ENCODE data around the gene PTPRK. TPM values are rescaled to one million over a fixed set of nuclear protein-coding genes. Genes with fewer than 3 reads are reported as not detected.
A peak's percentile ranks its signal among the peaks of the same experiment; 100 is the strongest.

PTPRK gene
- total RNA-seq, 2 experiments from 2014 or later, result 0.50 to 0.53 TPM

GRCh38 chr6:128121610-128122009, 398.8 kb downstream of the PTPRK start:
- Mint-ChIP-seq H3K27ac (no peak overlapping the region), H3K9me3 (no peaks in the 10 kb centered on the region), H3K4me3 (no peak overlapping the region), H3K4me1 (peaks cover 3% of the 10 kb centered on the region), H3K36me3 (ENCODE audit: low read depth) (no peaks in the 10 kb centered on the region), H3K27me3 (no peaks in the 10 kb centered on the region)
- CTCF ChIA-PET, result no interaction called here
- no peak for DNase-seq
- POLR2A ChIA-PET, result no interaction called here

- Mint-ChIP-seq H3K4me1 (peaks cover 3% of the 10 kb centered on the region), H3K27me3 (no peaks in the 10 kb centered on the region), H3K9me3 (no peaks in the 10 kb centered on the region), H3K4me3 (no peak overlapping the region), H3K36me3 (ENCODE audit: low read depth) (no peaks in the 10 kb centered on the region), H3K27ac (no peak overlapping the region)
- no peak for DNase-seq
- ChIA-PET POLR2A (no interaction called here), CTCF (no interaction called here)
These were observed 399.2 kb downstream of the PTPRK start for GRCh38 chr6:128121190-128121589.

- CTCF ChIA-PET, result interaction anchor here (2.9 kb wide), 1 partner anchor 263 kb away, joined by 8 read pairs; no protein-coding TSS in a partner anchor
- Mint-ChIP-seq H3K27ac (no peak overlapping the region), H3K4me3 (no peak overlapping the region), H3K27me3 (no peaks in the 10 kb centered on the region), H3K4me1 (peaks cover 3% of the 10 kb centered on the region), H3K36me3 (ENCODE audit: low read depth) (no peaks in the 10 kb centered on the region), H3K9me3 (peaks cover 3% of the 10 kb centered on the region)
- no peak for DNase-seq
- POLR2A ChIA-PET, result no interaction called here
These were observed 402.0 kb downstream of the PTPRK start for GRCh38 chr6:128118401-128118800.

GRCh38 chr6:128117916-128118315, 402.5 kb downstream of the PTPRK start:
- no peak for DNase-seq
- Mint-ChIP-seq H3K4me1 (peaks cover 5% of the 10 kb centered on the region), H3K27ac (no peak overlapping the region), H3K4me3 (no peak overlapping the region), H3K36me3 (ENCODE audit: low read depth) (no peaks in the 10 kb centered on the region), H3K9me3 (peaks cover 3% of the 10 kb centered on the region), H3K27me3 (no peaks in the 10 kb centered on the region)
- ChIA-PET CTCF (interaction anchor here (2.9 kb wide), 1 partner anchor 262 kb away, joined by 8 read pairs; no protein-coding TSS in a partner anchor), POLR2A (no interaction called here)

GRCh38 chr6:128114164-128114563, 406.2 kb downstream of the PTPRK start:
- peaks cover 3% of the 10 kb centered on the region for H3K9me3 Mint-ChIP-seq
- no peak for DNase-seq
- H3K4me3 Mint-ChIP-seq, result no peak overlapping the region
- ChIA-PET POLR2A (no interaction called here), CTCF (interaction anchor here (0.7 kb wide), 1 partner anchor 22 kb away, joined by 3 read pairs; no protein-coding TSS in a partner anchor)
- H3K4me1 Mint-ChIP-seq, result peaks cover 12% of the 10 kb centered on the region
- no peaks in the 10 kb centered on the region for H3K27me3 Mint-ChIP-seq
- no peak overlapping the region for H3K27ac Mint-ChIP-seq
- no peaks in the 10 kb centered on the region for H3K36me3 Mint-ChIP-seq (ENCODE audit: low read depth)

GRCh38 chr6:128112494-128112893, 407.9 kb downstream of the PTPRK start:
- Mint-ChIP-seq H3K9me3 (peaks cover 3% of the 10 kb centered on the region), H3K27ac (no peak overlapping the region), H3K27me3 (no peaks in the 10 kb centered on the region), H3K36me3 (ENCODE audit: low read depth) (no peaks in the 10 kb centered on the region), H3K4me1 (peaks cover 9% of the 10 kb centered on the region), H3K4me3 (peak overlapping the region; percentile 19)
- DNase-seq, result no peak
- CTCF ChIA-PET, result interaction anchor here (1.0 kb wide), 1 partner anchor 215 kb away, joined by 3 read pairs; no protein-coding TSS in a partner anchor
- POLR2A ChIA-PET, result no interaction called here

GRCh38 chr6:128111096-128111495, 409.3 kb downstream of the PTPRK start:
- H3K4me3 Mint-ChIP-seq, result no peak overlapping the region
- CTCF ChIA-PET, result interaction anchor here (1.9 kb wide), 1 partner anchor 255 kb away, joined by 6 read pairs; no protein-coding TSS in a partner anchor
- DNase-seq, result no peak
- H3K9me3 Mint-ChIP-seq, result peaks cover 3% of the 10 kb centered on the region
- no peaks in the 10 kb centered on the region for H3K27me3 Mint-ChIP-seq
- no peaks in the 10 kb centered on the region for H3K36me3 Mint-ChIP-seq (ENCODE audit: low read depth)
- no peak overlapping the region for H3K27ac Mint-ChIP-seq
- H3K4me1 Mint-ChIP-seq, result peaks cover 9% of the 10 kb centered on the region
- POLR2A ChIA-PET, result no interaction called here

GRCh38 chr6:128107682-128108081, 412.7 kb downstream of the PTPRK start:
- Mint-ChIP-seq H3K9me3 (no peaks in the 10 kb centered on the region), H3K36me3 (ENCODE audit: low read depth) (no peaks in the 10 kb centered on the region), H3K27ac (no peak overlapping the region), H3K4me1 (peaks cover 5% of the 10 kb centered on the region), H3K4me3 (no peak overlapping the region), H3K27me3 (no peaks in the 10 kb centered on the region)
- ChIA-PET POLR2A (no interaction called here), CTCF (interaction anchor here (1.2 kb wide), 1 partner anchor 252 kb away, joined by 4 read pairs; no protein-coding TSS in a partner anchor)
- no peak for DNase-seq

- CTCF ChIA-PET, result interaction anchor here (1.6 kb wide), 1 partner anchor 11 kb away, joined by 3 read pairs; no protein-coding TSS in a partner anchor
- Mint-ChIP-seq H3K36me3 (ENCODE audit: low read depth) (no peaks in the 10 kb centered on the region), H3K4me1 (peaks cover 8% of the 10 kb centered on the region), H3K4me3 (no peak overlapping the region), H3K27me3 (no peaks in the 10 kb centered on the region), H3K9me3 (no peaks in the 10 kb centered on the region), H3K27ac (no peak overlapping the region)
- POLR2A ChIA-PET, result no interaction called here
- no peak for DNase-seq
These were observed 420.7 kb downstream of the PTPRK start for GRCh38 chr6:128099571-128100197.

- H3K9me3 Mint-ChIP-seq, result no peaks in the 10 kb centered on the region
- CTCF ChIA-PET, result no interaction called here
- peaks cover 11% of the 10 kb centered on the region for H3K4me1 Mint-ChIP-seq
- no peaks in the 10 kb centered on the region for H3K27me3 Mint-ChIP-seq
- no peaks in the 10 kb centered on the region for H3K36me3 Mint-ChIP-seq (ENCODE audit: low read depth)
- POLR2A ChIA-PET, result no interaction called here
- no peak overlapping the region for H3K4me3 Mint-ChIP-seq
- DNase-seq, result no peak
- H3K27ac Mint-ChIP-seq, result no peak overlapping the region
These were observed 422.3 kb downstream of the PTPRK start for GRCh38 chr6:128098000-128098581.

GRCh38 chr6:128097009-128097408, 423.4 kb downstream of the PTPRK start:
- POLR2A ChIA-PET, result no interaction called here
- no peak overlapping the region for H3K4me3 Mint-ChIP-seq
- H3K36me3 Mint-ChIP-seq (ENCODE audit: low read depth), result no peaks in the 10 kb centered on the region
- no peaks in the 10 kb centered on the region for H3K27me3 Mint-ChIP-seq
- CTCF ChIA-PET, result no interaction called here
- no peak overlapping the region for H3K27ac Mint-ChIP-seq
- no peak for DNase-seq
- H3K4me1 Mint-ChIP-seq, result peaks cover 11% of the 10 kb centered on the region
- H3K9me3 Mint-ChIP-seq, result no peaks in the 10 kb centered on the region

- ChIA-PET POLR2A (no interaction called here), CTCF (no interaction called here)
- Mint-ChIP-seq H3K9me3 (no peaks in the 10 kb centered on the region), H3K27me3 (no peaks in the 10 kb centered on the region), H3K4me3 (no peak overlapping the region), H3K36me3 (ENCODE audit: low read depth) (no peaks in the 10 kb centered on the region), H3K27ac (no peak overlapping the region), H3K4me1 (peaks cover 11% of the 10 kb centered on the region)
- DNase-seq, result no peak
These were observed 425.0 kb downstream of the PTPRK start for GRCh38 chr6:128095362-128095761.

GRCh38 chr6:128079021-128079420, 441.4 kb downstream of the PTPRK start:
- Mint-ChIP-seq H3K9me3 (no peaks in the 10 kb centered on the region), H3K4me1 (no peaks in the 10 kb centered on the region), H3K27me3 (peaks cover 2% of the 10 kb centered on the region), H3K4me3 (no peak overlapping the region), H3K36me3 (ENCODE audit: low read depth) (no peaks in the 10 kb centered on the region), H3K27ac (no peak overlapping the region)
- no peak for DNase-seq
- POLR2A ChIA-PET, result interaction anchor here (0.6 kb wide), 1 partner anchor 8 kb away, joined by 3 read pairs; no protein-coding TSS in a partner anchor
- CTCF ChIA-PET, result no interaction called here

- no peaks in the 10 kb centered on the region for H3K4me1 Mint-ChIP-seq
- no peaks in the 10 kb centered on the region for H3K36me3 Mint-ChIP-seq (ENCODE audit: low read depth)
- POLR2A ChIA-PET, result no interaction called here
- H3K9me3 Mint-ChIP-seq, result no peaks in the 10 kb centered on the region
- no peak for DNase-seq
- CTCF ChIA-PET, result no interaction called here
- H3K27ac Mint-ChIP-seq, result no peak overlapping the region
- no peaks in the 10 kb centered on the region for H3K27me3 Mint-ChIP-seq
- no peak overlapping the region for H3K4me3 Mint-ChIP-seq
These were observed 442.1 kb downstream of the PTPRK start for GRCh38 chr6:128078276-128078675.

Measured in activated CD4-positive, alpha-beta memory T cell treated with anti-CD3 and anti-CD28 coated beads, Interleukin-2, amount 10 ng/mL, durations not matched to agents 7 days and 5 days (primary cell).